Duodenal mucosa (tissue), 2 donors: ENCODE results near the gene TEAD2.
"Not testable (repeated sequence)": the region's sequence is repeated elsewhere in the genome, so short reads cannot be mapped to it uniquely, and the experiment has no call there.

ENCODE experiments used
- H3K27ac ChIP-seq: one replicate; pipeline ENCODE4 v1.7.0; 2013; ENCODE audit warnings: low read depth, low read length
- H3K27me3 ChIP-seq, 2 donors: one replicate each; pipeline ENCODE4 v1.7.0; 2013; ENCODE audit warnings: low read length in 2 of 2, control low read depth in 1 of 2; ENCODE audit not compliant: insufficient read depth in 2 of 2, control insufficient read depth in 1 of 2
- H3K36me3 ChIP-seq, 2 donors: one replicate each; pipeline ENCODE4 v1.7.0; 2013; ENCODE audit warnings: low read length in 2 of 2, control low read depth in 1 of 2; ENCODE audit not compliant: insufficient read depth in 2 of 2, control insufficient read depth in 1 of 2
- H3K4me1 ChIP-seq, 2 donors: one replicate each; pipeline ENCODE4 v1.7.0; 2013; ENCODE audit warnings: low read length in 2 of 2, control low read depth in 1 of 2; ENCODE audit not compliant: insufficient read depth in 2 of 2, control insufficient read depth in 1 of 2
- H3K4me3 ChIP-seq, 2 donors: one replicate each; pipeline ENCODE4 v1.7.0; 2013; ENCODE audit warnings: low read length in 2 of 2, low read depth in 1 of 2
- H3K9ac ChIP-seq, 2 donors: one replicate each; pipeline ENCODE4 v1.7.0; 2013; ENCODE audit warnings: low read length in 2 of 2, low read depth in 1 of 2
- H3K9me3 ChIP-seq, 2 donors: one replicate each; pipeline ENCODE4 v1.7.0; 2013; ENCODE audit warnings: low read length in 2 of 2, control low read depth in 1 of 2; ENCODE audit not compliant: control insufficient read depth in 1 of 2

Gene TEAD2

GRCh38 chr19:49331187-49331586 is 31.0 kb downstream of the TEAD2 start:
- not testable (repeated sequence) for H3K27me3 ChIP-seq, H3K4me3 ChIP-seq, H3K9me3 ChIP-seq, H3K9ac ChIP-seq, H3K36me3 ChIP-seq, H3K4me1 ChIP-seq, H3K27ac ChIP-seq

GRCh38 chr19:49328741-49329140 is 33.5 kb downstream of the TEAD2 start:
- Histone ChIP-seq H3K9ac (no peak overlapping the region), H3K27ac (no peak overlapping the region), H3K36me3 (no peaks in the 10 kb centered on the region), H3K9me3 (no peaks in the 10 kb centered on the region), H3K4me1 (peaks cover 0 to 8% of the 10 kb centered on the region in 2 donors), H3K4me3 (no peak overlapping the region), H3K27me3 (no peaks in the 10 kb centered on the region)

GRCh38 chr19:49327878-49328544 is 34.2 kb downstream of the TEAD2 start:
- H3K36me3 ChIP-seq: no peaks in the 10 kb centered on the region
- H3K9me3 ChIP-seq: no peaks in the 10 kb centered on the region
- no peak overlapping the region for H3K27ac ChIP-seq
- H3K4me1 ChIP-seq: peaks cover 0 to 3% of the 10 kb centered on the region in 2 donors
- H3K27me3 ChIP-seq: no peaks in the 10 kb centered on the region
- no peak overlapping the region for H3K9ac ChIP-seq
- H3K4me3 ChIP-seq: no peak overlapping the region

DNA sequence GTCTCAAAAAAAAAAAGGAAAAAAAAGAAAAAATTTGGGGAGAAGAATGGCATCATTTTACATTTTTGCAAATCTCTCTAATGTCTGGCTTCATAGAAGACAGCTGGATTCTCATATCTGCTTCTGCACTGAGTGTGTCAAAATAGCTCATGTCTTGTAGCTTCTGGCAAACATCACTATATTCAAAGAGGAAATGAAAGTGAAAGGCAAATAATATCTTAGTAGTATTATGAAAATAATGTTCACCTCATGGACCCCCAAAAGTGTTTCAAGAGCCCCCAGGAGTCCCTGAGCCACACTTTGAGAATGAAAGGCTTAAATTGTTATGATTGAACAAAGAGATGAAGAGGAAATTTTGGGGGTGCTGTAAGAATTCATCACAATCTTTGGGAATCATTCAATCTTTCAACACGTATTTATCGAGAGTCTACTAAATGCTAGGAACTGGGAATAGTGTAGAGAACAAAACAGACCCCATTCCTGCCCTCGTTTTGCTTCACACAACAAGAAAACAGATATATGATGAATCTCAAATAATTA is 36.0 kb downstream of the TEAD2 start:
- Histone ChIP-seq H3K4me3 (no peak overlapping the region), H3K9ac (no peak overlapping the region)

DNA sequence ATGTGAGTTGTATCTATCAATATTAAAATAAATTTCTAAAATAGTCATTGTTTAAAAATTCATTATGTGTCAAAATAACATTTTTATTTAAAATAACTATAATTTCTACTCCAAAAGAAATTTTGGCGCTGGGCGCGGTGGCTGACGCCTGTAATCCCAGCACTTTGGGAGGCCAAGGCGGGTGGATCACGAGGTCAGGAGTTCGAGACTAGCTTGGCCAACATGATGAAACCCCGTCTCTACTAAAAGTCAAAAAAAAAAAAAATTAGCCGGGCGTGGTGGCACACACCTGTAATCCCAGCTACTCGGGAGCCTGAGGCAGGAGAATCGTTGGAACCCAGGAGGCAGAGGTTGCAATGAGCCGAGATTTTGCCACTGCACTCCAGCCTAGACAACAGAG is 36.5 kb downstream of the TEAD2 start:
- H3K27me3 ChIP-seq, H3K4me1 ChIP-seq, H3K4me3 ChIP-seq, H3K36me3 ChIP-seq, H3K9ac ChIP-seq, H3K9me3 ChIP-seq, H3K27ac ChIP-seq: not testable (repeated sequence)

More for the DNA sequence above, 36.0 kb downstream of the TEAD2 start:
- Histone ChIP-seq H3K9me3 (no peaks in the 10 kb centered on the region), H3K27ac (no peak overlapping the region), H3K36me3 (no peaks in the 10 kb centered on the region), H3K27me3 (no peaks in the 10 kb centered on the region), H3K4me1 (no peaks in the 10 kb centered on the region)

DNA sequence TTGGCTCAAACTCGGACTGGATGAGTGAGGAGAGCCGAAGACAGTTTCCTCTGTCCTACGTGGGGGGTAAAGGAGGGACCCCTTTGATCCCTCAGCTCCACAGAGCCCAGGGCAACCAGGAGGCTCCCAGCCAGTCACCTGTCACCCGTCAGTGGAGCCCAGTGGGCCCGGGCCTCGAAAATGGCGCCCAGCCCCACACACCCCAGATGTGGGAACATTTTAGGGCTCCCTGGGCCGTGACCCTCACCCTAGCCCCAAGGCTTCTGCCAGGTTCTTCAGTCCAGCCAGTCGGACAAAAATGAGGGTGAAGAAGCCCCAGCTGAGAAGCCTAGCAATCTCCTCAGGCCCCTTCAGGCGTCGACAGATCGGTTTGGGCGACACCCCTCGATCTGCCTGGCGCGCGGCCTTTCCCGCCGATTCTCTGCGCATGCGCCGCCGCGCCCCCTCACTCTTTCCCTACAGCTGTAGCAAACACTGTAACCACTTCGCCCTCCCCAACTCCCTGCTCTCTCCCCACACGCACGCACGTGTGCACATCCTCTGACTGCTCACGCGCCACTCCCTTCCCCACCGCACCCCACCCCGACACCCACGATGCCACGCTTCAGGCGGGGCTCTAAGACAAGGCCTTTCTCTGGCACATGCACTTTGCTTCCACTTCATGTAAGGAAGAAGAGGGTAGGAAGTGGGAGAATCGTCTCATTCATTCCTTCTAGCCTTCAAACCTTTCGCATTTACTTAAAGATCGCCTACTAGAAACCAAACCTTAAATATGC is 37.2 kb downstream of the TEAD2 start, which contains the start of gene SLC6A16:
Gene SLC6A16, minus strand, starts transcription at position 391 of the 776 bp plus-strand sequence. CDS start 13,844 bp downstream, outside the sequence.
- H3K4me3 ChIP-seq: no peak within 1 kb of the TSS
- no peak within 1 kb of the TSS for H3K9ac ChIP-seq
- H3K4me1 ChIP-seq: no peaks in the 10 kb centered on the region
- no peaks in the 10 kb centered on the region for H3K36me3 ChIP-seq
- peaks cover 5 to 6% of the 10 kb centered on the region in 2 donors for H3K9me3 ChIP-seq
- H3K27me3 ChIP-seq: no peaks in the 10 kb centered on the region
- H3K27ac ChIP-seq: no peak within 1 kb of the TSS

DNA sequence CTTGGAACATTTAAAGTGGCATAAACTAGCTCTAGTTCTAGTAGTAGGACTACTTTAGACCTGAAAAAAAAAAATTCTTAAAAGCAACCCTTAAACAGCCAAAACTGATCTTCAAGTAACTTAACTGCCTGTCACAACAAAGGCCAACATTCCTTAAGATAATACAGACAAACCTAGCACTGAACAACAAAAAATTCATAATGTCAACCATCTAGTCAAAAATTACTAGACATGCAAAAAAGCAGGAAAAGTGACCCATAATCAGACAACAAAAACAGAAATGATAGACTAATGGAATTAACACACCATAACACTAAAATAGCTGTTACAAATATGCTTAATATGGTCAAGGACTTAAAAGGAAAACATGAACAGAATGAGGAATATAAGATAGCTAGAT is 43.9 kb downstream of the TEAD2 start:
- H3K4me1 ChIP-seq: no peaks in the 10 kb centered on the region
- H3K36me3 ChIP-seq: no peaks in the 10 kb centered on the region
- no peak overlapping the region for H3K9ac ChIP-seq
- H3K27ac ChIP-seq: no peak overlapping the region
- no peaks in the 10 kb centered on the region for H3K27me3 ChIP-seq
- no peak overlapping the region for H3K4me3 ChIP-seq
- H3K9me3 ChIP-seq: peaks cover 5 to 12% of the 10 kb centered on the region in 2 donors

DNA sequence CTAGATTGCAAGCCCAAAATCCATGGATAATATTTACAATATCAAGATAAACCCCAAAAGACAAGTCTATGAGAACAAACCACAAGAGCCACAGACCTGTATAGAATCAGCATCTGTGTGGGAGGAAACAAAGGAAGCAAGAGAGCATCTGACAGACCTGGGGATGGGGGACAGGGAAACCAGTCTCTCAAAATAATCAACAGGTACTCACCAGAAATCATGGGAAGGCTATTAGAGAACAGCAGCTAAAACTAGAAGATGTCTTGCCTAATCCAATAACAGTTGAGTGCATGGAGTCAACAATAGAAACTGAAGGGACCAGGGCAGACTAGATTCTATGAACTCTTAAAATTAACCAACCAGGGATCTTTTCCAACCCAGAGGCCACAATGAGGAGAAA is 45.9 kb downstream of the TEAD2 start:
- H3K4me1 ChIP-seq: no peaks in the 10 kb centered on the region
- no peak overlapping the region for H3K4me3 ChIP-seq
- H3K36me3 ChIP-seq: no peaks in the 10 kb centered on the region
- no peak overlapping the region for H3K27ac ChIP-seq
- H3K27me3 ChIP-seq: no peaks in the 10 kb centered on the region
- no peak overlapping the region for H3K9ac ChIP-seq
- H3K9me3 ChIP-seq: peaks cover 5 to 12% of the 10 kb centered on the region in 2 donors

DNA sequence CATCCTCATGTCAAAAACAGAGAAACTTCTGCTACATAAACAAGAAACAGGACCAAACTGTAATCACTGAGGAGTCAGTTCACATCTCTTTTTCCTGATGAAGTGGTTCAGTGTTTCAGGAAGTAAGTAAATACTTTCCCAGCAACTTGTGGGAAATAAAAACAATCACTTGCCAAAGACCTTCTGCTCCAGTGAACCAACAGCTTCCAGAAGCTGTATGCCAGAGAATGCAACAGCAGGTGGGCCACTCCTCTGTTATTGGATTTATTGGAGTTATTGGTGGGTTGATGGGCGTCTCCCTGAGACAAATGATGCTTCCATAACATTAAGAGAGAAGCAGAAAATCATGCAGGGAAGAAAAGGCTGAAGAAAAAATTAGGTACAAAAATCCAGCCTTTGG is 47.1 kb downstream of the TEAD2 start:
- H3K4me1 ChIP-seq: no peaks in the 10 kb centered on the region
- peaks cover 0 to 6% of the 10 kb centered on the region in 2 donors for H3K9me3 ChIP-seq
- H3K27ac ChIP-seq: no peak overlapping the region
- no peak overlapping the region for H3K9ac ChIP-seq
- no peak overlapping the region for H3K4me3 ChIP-seq
- H3K36me3 ChIP-seq: peaks cover 0 to 3% of the 10 kb centered on the region in 2 donors
- H3K27me3 ChIP-seq: no peaks in the 10 kb centered on the region

DNA sequence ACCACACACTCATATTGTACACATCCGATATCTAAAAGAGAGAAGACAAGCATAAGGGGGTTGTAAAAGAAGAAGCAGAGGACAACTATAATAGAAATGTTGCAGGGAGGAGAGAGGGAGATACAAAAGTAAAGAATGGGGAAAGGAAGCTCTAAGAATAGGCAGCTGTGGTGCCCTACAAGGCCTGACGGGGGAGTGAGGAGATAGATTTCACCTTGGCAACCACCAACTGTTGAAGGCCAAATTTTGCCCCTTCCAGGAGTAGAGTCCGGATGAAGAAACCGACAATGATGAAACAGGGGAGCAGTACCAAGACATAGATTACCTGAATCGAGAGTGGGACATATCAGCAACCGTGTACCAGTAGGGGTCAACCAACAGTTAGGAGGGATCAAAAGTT is 53.1 kb downstream of the TEAD2 start:
- H3K4me3 ChIP-seq: no peak overlapping the region
- H3K9me3 ChIP-seq: no peaks in the 10 kb centered on the region
- H3K27ac ChIP-seq: no peak overlapping the region
- no peaks in the 10 kb centered on the region for H3K27me3 ChIP-seq
- no peak overlapping the region for H3K9ac ChIP-seq
- peaks cover 0 to 3% of the 10 kb centered on the region in 2 donors for H3K36me3 ChIP-seq
- no peaks in the 10 kb centered on the region for H3K4me1 ChIP-seq
